ENCODE measurements around the gene FGB.

Gene FGB

GRCh38 chr4:154565704-154566103, 2.9 kb downstream of the FGB start:
- no peak for DNase-seq (ENCODE audit: low read depth in 2 of 3, low spot score in 2 of 3)

GRCh38 chr4:154566639-154567204, 3.9 kb downstream of the FGB start:
- no peak for DNase-seq (ENCODE audit: low read depth in 2 of 3, low spot score in 2 of 3)

- no peak for DNase-seq (ENCODE audit: low read depth in 2 of 3, low spot score in 2 of 3)
These were observed 6.2 kb downstream of the FGB start for GRCh38 chr4:154569028-154569427.

- DNase-seq (ENCODE audit: low read depth in 2 of 3, low spot score in 2 of 3), result no peak
These were observed 6.8 kb downstream of the FGB start for GRCh38 chr4:154569584-154569983.

GRCh38 chr4:154573190-154573870, 10.5 kb downstream of the FGB start:
- no peak for DNase-seq (ENCODE audit: low read depth in 2 of 3, low spot score in 2 of 3)

- no peak for DNase-seq (ENCODE audit: low read depth in 2 of 3, low spot score in 2 of 3)
These were observed 11.5 kb downstream of the FGB start for GRCh38 chr4:154574311-154574710.

GRCh38 chr4:154577324-154577723, 14.5 kb downstream of the FGB start:
- DNase-seq (ENCODE audit: low read depth in 2 of 3, low spot score in 2 of 3), result no peak

GRCh38 chr4:154578919-154579318, 16.1 kb downstream of the FGB start:
- no peak for DNase-seq (ENCODE audit: low read depth in 2 of 3, low spot score in 2 of 3)

- no peak for DNase-seq (ENCODE audit: low read depth in 2 of 3, low spot score in 2 of 3)
These were observed 17.1 kb downstream of the FGB start for GRCh38 chr4:154579927-154580326.

- DNase-seq (ENCODE audit: low read depth in 2 of 3, low spot score in 2 of 3), result no peak
These were observed 19.9 kb downstream of the FGB start for GRCh38 chr4:154582723-154583122.

GRCh38 chr4:154583230-154583629, 20.4 kb downstream of the FGB start:
- DNase-seq (ENCODE audit: low read depth in 2 of 3, low spot score in 2 of 3), result no peak

GRCh38 chr4:154583677-154584076, 20.9 kb downstream of the FGB start:
- DNase-seq (ENCODE audit: low read depth in 2 of 3, low spot score in 2 of 3), result no peak

GRCh38 chr4:154584259-154584658, 21.4 kb downstream of the FGB start:
- no peak for DNase-seq (ENCODE audit: low read depth in 2 of 3, low spot score in 2 of 3)

- DNase-seq (ENCODE audit: low read depth in 2 of 3, low spot score in 2 of 3), result no peak
These were observed 22.7 kb downstream of the FGB start for GRCh38 chr4:154585369-154586018.

- no peak for DNase-seq (ENCODE audit: low read depth in 2 of 3, low spot score in 2 of 3)
These were observed 23.7 kb downstream of the FGB start for GRCh38 chr4:154586296-154587033.

GRCh38 chr4:154588198-154588597, 25.4 kb downstream of the FGB start:
- DNase-seq (ENCODE audit: low read depth in 2 of 3, low spot score in 2 of 3), result no peak

GRCh38 chr4:154589296-154590197, 26.7 kb downstream of the FGB start:
- DNase-seq (ENCODE audit: low read depth in 2 of 3, low spot score in 2 of 3), result no peak

GRCh38 chr4:154590329-154591006, 27.7 kb downstream of the FGB start, which contains the start of gene FGA:
Gene FGA (minus strand): TSS chr4:154590742. CDS start chr4:154590687, 55 bp downstream.
- DNase-seq (ENCODE audit: low read depth in 2 of 3, low spot score in 2 of 3), result no peak

GRCh38 chr4:154591890-154592289, 29.1 kb downstream of the FGB start:
- no peak for DNase-seq (ENCODE audit: low read depth in 2 of 3, low spot score in 2 of 3)

- DNase-seq (ENCODE audit: low read depth in 2 of 3, low spot score in 2 of 3), result no peak
These were observed 31.1 kb downstream of the FGB start for GRCh38 chr4:154593868-154594267.
